ENCODE results near the gene TMEM123. TPM values are rescaled to one million over a fixed set of nuclear protein-coding genes. Genes with fewer than 3 reads are reported as not detected.

TMEM123 gene
- total and polyA plus RNA-seq, 10 of the 15 experiments (the other 5 are each of a cell fraction or from before 2014, with no cell fraction given) = 35.1 to 667 (median 123) TPM

DNA sequence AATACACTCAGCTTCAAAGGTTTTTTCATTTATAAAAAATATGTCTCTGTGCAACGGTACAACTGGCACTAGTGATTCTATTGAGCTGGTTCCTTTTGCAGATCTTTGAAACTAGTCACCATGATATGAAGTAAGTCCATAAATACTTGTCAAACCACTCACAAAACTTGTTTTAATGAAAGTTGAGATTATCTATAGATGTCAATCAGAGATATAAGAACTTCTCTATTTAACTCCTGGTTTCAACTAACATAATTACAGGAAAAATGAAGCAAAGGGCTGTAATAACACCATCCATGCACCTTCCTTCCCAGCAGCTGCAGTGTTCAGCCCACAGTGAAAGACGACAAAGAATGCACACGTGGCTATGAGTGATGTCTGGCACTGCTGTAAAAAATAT is 44.7 kb downstream of the TMEM123 start:
- H2AFZ ChIP-seq (ENCODE audit: control insufficient read depth, low read depth, low read length) = no peak overlapping the region
- SMC1A ChIA-PET (ENCODE audit: uncharacterized antibody, unreplicated experiment) = interaction anchor here (0.7 to 4.4 kb wide), 11 partner anchors 11 to 211 kb away, joined by 3 to 28 read pairs (median 4); no protein-coding TSS in a partner anchor
- no peak overlapping the region for H3K4me3 ChIP-seq
- H3K4me2 ChIP-seq (ENCODE audit: control insufficient read depth, insufficient read depth) = no peak overlapping the region
- H3K27me3 ChIP-seq (replicated peaks in 1 of 2; ENCODE audit: control insufficient read depth in 2 of 2, insufficient read depth in 2 of 2, low read length in 1 of 2) = no peaks in the 10 kb centered on the region
- POLR2A ChIA-PET = no interaction called here
- no peak overlapping the region for H3K9ac ChIP-seq (ENCODE audit: control insufficient read depth, insufficient read depth, low read length)
- no peaks in the 10 kb centered on the region for H3K9me3 ChIP-seq (replicated peaks; ENCODE audit: control insufficient read depth, insufficient read depth, low read length)
- no peak for ATAC-seq
- CTCF ChIA-PET = interaction anchor here (0.7 to 10.3 kb wide), 7 partner anchors 10 to 507 kb away, joined by 3 to 91 read pairs (median 4); no protein-coding TSS in a partner anchor
- no peaks in the 10 kb centered on the region for H3K4me1 ChIP-seq (ENCODE audit: control insufficient read depth, insufficient read depth, low read length)
- RAD21 ChIA-PET (ENCODE audit: unreplicated experiment) = interaction anchor here (0.8 to 3.7 kb wide), 3 partner anchors 16 to 205 kb away, joined by 4 to 17 read pairs (median 7); no protein-coding TSS in a partner anchor
- in situ Hi-C loops (cut with MboI) = no loop called here
- H3K36me3 ChIP-seq (ENCODE audit: control insufficient read depth in 2 of 2, insufficient read depth in 2 of 2, low read length in 1 of 2) = peaks cover 8 to 16% of the 10 kb centered on the region in 2 experiments; a peak in 3 of 4 replicates
- FAIRE-seq = no peak
- DNase-seq (ENCODE audit: low read depth, low spot score) = no peak
- no peak overlapping the region for H3K27ac ChIP-seq (ENCODE audit: control insufficient read depth, insufficient read depth)
- H4K20me1 ChIP-seq (ENCODE audit: control insufficient read depth, insufficient read depth) = no peaks in the 10 kb centered on the region
- WGBS (ENCODE audit: insufficient coverage, insufficient replicate concordance, low lambda C conversion rate, missing lambda C conversion rate) = 85% methylated on average over 3 of the region's 3 CpGs
- BruUV-seq (replicated peaks) = no TSS peak
- intact Hi-C loops (cut with micrococcal nuclease; ENCODE audit: unreplicated experiment) = no loop called here
- TF ChIP-seq, protein P1, sequence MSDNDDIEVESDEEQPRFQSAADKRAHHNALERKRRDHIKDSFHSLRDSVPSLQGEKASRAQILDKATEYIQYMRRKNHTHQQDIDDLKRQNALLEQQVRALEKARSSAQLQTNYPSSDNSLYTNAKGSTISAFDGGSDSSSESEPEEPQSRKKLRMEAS (IDR thresholded peaks at IDR 0.05; ENCODE audit: low read depth, low read length) = no peak
- no peak for TF ChIP-seq ZNF207 (IDR thresholded peaks at IDR 0.05; ENCODE audit: borderline replicate concordance)
- no peak for TF ChIP-seq CBFB (IDR thresholded peaks at IDR 0.05; ENCODE audit: low read depth)
- TF ChIP-seq, protein P2, sequence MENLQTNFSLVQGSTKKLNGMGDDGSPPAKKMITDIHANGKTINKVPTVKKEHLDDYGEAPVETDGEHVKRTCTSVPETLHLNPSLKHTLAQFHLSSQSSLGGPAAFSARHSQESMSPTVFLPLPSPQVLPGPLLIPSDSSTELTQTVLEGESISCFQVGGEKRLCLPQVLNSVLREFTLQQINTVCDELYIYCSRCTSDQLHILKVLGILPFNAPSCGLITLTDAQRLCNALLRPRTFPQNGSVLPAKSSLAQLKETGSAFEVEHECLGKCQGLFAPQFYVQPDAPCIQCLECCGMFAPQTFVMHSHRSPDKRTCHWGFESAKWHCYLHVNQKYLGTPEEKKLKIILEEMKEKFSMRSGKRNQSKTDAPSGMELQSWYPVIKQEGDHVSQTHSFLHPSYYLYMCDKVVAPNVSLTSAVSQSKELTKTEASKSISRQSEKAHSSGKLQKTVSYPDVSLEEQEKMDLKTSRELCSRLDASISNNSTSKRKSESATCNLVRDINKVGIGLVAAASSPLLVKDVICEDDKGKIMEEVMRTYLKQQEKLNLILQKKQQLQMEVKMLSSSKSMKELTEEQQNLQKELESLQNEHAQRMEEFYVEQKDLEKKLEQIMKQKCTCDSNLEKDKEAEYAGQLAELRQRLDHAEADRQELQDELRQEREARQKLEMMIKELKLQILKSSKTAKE (IDR thresholded peaks at IDR 0.05; ENCODE audit: low read depth, poor library complexity, severe bottlenecking) = no peak
- no peak for TF ChIP-seq FOS (IDR thresholded peaks at IDR 0.05; ENCODE audit: borderline replicate concordance, extremely low read depth, insufficient read length)
- TF ChIP-seq, protein P3, sequence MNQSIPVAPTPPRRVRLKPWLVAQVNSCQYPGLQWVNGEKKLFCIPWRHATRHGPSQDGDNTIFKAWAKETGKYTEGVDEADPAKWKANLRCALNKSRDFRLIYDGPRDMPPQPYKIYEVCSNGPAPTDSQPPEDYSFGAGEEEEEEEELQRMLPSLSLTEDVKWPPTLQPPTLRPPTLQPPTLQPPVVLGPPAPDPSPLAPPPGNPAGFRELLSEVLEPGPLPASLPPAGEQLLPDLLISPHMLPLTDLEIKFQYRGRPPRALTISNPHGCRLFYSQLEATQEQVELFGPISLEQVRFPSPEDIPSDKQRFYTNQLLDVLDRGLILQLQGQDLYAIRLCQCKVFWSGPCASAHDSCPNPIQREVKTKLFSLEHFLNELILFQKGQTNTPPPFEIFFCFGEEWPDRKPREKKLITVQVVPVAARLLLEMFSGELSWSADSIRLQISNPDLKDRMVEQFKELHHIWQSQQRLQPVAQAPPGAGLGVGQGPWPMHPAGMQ (IDR thresholded peaks at IDR 0.05; ENCODE audit: borderline replicate concordance) = no peak
- no peak for TF ChIP-seq POLR2A (IDR thresholded peaks at IDR 0.05; ENCODE audit: low read depth, low read length)
- TF ChIP-seq, protein P4, sequence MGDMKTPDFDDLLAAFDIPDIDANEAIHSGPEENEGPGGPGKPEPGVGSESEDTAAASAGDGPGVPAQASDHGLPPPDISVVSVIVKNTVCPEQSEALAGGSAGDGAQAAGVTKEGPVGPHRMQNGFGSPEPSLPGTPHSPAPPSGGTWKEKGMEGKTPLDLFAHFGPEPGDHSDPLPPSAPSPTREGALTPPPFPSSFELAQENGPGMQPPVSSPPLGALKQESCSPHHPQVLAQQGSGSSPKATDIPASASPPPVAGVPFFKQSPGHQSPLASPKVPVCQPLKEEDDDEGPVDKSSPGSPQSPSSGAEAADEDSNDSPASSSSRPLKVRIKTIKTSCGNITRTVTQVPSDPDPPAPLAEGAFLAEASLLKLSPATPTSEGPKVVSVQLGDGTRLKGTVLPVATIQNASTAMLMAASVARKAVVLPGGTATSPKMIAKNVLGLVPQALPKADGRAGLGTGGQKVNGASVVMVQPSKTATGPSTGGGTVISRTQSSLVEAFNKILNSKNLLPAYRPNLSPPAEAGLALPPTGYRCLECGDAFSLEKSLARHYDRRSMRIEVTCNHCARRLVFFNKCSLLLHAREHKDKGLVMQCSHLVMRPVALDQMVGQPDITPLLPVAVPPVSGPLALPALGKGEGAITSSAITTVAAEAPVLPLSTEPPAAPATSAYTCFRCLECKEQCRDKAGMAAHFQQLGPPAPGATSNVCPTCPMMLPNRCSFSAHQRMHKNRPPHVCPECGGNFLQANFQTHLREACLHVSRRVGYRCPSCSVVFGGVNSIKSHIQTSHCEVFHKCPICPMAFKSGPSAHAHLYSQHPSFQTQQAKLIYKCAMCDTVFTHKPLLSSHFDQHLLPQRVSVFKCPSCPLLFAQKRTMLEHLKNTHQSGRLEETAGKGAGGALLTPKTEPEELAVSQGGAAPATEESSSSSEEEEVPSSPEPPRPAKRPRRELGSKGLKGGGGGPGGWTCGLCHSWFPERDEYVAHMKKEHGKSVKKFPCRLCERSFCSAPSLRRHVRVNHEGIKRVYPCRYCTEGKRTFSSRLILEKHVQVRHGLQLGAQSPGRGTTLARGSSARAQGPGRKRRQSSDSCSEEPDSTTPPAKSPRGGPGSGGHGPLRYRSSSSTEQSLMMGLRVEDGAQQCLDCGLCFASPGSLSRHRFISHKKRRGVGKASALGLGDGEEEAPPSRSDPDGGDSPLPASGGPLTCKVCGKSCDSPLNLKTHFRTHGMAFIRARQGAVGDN (IDR thresholded peaks at IDR 0.05) = no peak
- no peak for TF ChIP-seq TARDBP (IDR thresholded peaks at IDR 0.05; ENCODE audit: borderline replicate concordance)
- H3K79me2 ChIP-seq (ENCODE audit: control insufficient read depth, insufficient read depth, low read length) = peaks cover 11% of the 10 kb centered on the region

Measured in GM12878 (cell line).